Panc1 (cell line): ENCODE measurements around the gene HHAT. TPM values are rescaled to one million over a fixed set of nuclear protein-coding genes. Genes with fewer than 3 reads are reported as not detected.

ENCODE experiments used
- ATAC-seq: fragments of 200-7000 bp; cut with Tn5 transposase; 2 replicates; pipeline ENCODE4 v1.9.1; 2020; ENCODE audit warnings: mild to moderate bottlenecking, moderate library complexity
- BruUV-seq: library from RNA; stranded (reverse); fragments of 400-500 nt; replicated peaks from 2 replicates; lab custom pipeline; 2021; lab: Mats Ljungman, UMichigan
- CTCF ChIA-PET: fragments of 300-600 bp; sonication (Branson Sonifier 250); formaldehyde crosslinking; loops from one replicate; lab custom pipeline; 2022; ENCODE audit warnings: antibody characterized with exemption; lab: Charles Lee
- POLR2A ChIA-PET: fragments of 300-600 bp; sonication (Branson Sonifier 250); formaldehyde crosslinking; loops from one replicate; lab custom pipeline; 2022; ENCODE audit warnings: antibody characterized with exemption; lab: Charles Lee
- DNase-seq: peaks from one replicate; pipeline ENCODE4 v3.0.0-alpha.2; 2010; ENCODE audit warnings: low read depth, low spot score
- H3K27ac ChIP-seq: 2 replicates; pipeline ENCODE4 v1.5.1; 2011; ENCODE audit warnings: mild to moderate bottlenecking, low read length, inconsistent platforms
- H3K27me3 ChIP-seq: fragments of 200-500 bp; sonication (Bioruptor generic); 2 replicates; pipeline ENCODE4 v1.6.0; 2014; ENCODE audit warnings: low read length, inconsistent platforms; ENCODE audit not compliant: control insufficient read depth, insufficient read depth
- H3K36me3 ChIP-seq: fragments of 200-500 bp; sonication (Bioruptor generic); 2 replicates; pipeline ENCODE4 v1.5.1; 2014; ENCODE audit warnings: inconsistent platforms, mild to moderate bottlenecking, low read length, moderate library complexity; ENCODE audit not compliant: control insufficient read depth, insufficient read depth
- H3K4me1 ChIP-seq: 2 replicates; pipeline ENCODE4 v1.5.1; 2011; ENCODE audit warnings: inconsistent platforms, mild to moderate bottlenecking, low read length, moderate library complexity; ENCODE audit not compliant: control insufficient read depth, insufficient read depth
- H3K4me3 ChIP-seq, 2 experiments: 2 replicates each; pipeline ENCODE4 v1.5.1; 2011 to 2012; ENCODE audit warnings: low read depth in 2 of 2, low read length in 2 of 2, mild to moderate bottlenecking in 2 of 2, inconsistent platforms in 1 of 2, moderate library complexity in 1 of 2
- H3K9me3 ChIP-seq: fragments of 200-500 bp; sonication (Bioruptor generic); 2 replicates; pipeline ENCODE4 v1.5.1; 2014; ENCODE audit warnings: low read depth, mild to moderate bottlenecking, inconsistent platforms, low read length, moderate library complexity; ENCODE audit not compliant: control insufficient read depth, insufficient read depth
- POLR2AphosphoS5 ChIP-seq: IDR thresholded peaks from 2 replicates; pipeline ENCODE4 v1.6.1; 2012; ENCODE audit warnings: mild to moderate bottlenecking, low read depth, low read length, moderate library complexity
- SIN3A ChIP-seq: IDR thresholded peaks from 2 replicates; pipeline ENCODE4 v1.6.1; 2012; ENCODE audit warnings: low read depth, mild to moderate bottlenecking, low read length, moderate library complexity, borderline replicate concordance; ENCODE audit not compliant: insufficient read depth
- TCF7L2 ChIP-seq: IDR thresholded peaks from 2 replicates; pipeline ENCODE4 v1.6.1; 2011; ENCODE audit warnings: mild to moderate bottlenecking, low read depth, low read length, inconsistent platforms
- in situ Hi-C: cut with HindIII; loops from 2 replicates; pipeline ENCODE4 v1.10.0; 2016; ENCODE audit warnings: low sequenced_read_pairs, low pct_unique_long_range_greater_than_20kb
- intact Hi-C: fragments of 100-400 bp; cut with micrococcal nuclease; formaldehyde crosslinking; loops from one replicate; pipeline ENCODE4 v1.10.0; 2022; ENCODE audit not compliant: unreplicated experiment
- total RNA-seq: library from RNA; stranded (reverse); gene quantifications from one replicate; pipeline ENCODE4 v1.2.1, GENCODE V29; 2021; ENCODE audit not compliant: unreplicated experiment
- TF ChIP-seq, protein P1 (sequence below), 2 experiments: IDR thresholded peaks; 2 replicates each; pipeline ENCODE4 v1.6.1; 2011 to 2012; ENCODE audit warnings: low read depth in 2 of 2, control low read depth in 1 of 2, low read length in 1 of 2, mild to moderate bottlenecking in 1 of 2, moderate library complexity in 1 of 2; ENCODE audit not compliant: insufficient read depth in 1 of 2
- TF ChIP-seq, protein P2 (sequence below): fragments of 450-650 bp; IDR thresholded peaks from 2 replicates; pipeline ENCODE4 v1.5.1; 2017; ENCODE audit warnings: mild to moderate bottlenecking

Gene HHAT
- total RNA-seq, 1 experiment from 2014 or later = 2.3 TPM

DNA sequence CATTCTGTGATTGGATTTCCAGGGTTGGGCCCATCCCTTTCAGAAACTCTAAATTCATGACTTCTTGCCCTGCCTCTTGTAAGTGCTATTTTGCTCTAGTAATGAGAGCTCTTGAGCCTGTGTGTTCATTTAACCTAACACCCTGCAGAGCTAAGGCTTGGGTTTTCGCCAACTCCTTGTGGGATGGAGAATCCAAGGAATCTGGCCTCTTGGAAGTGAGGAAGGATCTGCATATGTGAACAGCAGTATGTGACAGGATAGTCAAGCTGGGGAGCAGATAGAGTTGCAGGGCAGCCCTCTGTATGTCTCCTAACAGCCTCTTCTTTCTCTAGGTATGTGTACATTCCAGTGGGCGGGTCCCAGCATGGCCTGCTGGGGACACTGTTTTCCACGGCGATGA lies 258.9 kb downstream of the HHAT start:
- no peaks in the 10 kb centered on the region for H3K4me1 ChIP-seq
- in situ Hi-C loops = no loop called here
- BruUV-seq = no TSS peak
- H3K27ac ChIP-seq = no peak overlapping the region
- POLR2A ChIA-PET = no interaction called here
- no peaks in the 10 kb centered on the region for H3K36me3 ChIP-seq
- H3K9me3 ChIP-seq = no peaks in the 10 kb centered on the region
- no peaks in the 10 kb centered on the region for H3K27me3 ChIP-seq
- H3K4me3 ChIP-seq = no peak overlapping the region
- intact Hi-C loops = no loop called here
- no peak for DNase-seq
- TF ChIP-seq TCF7L2 (no peak), SIN3A (no peak), POLR2AphosphoS5 (no peak)
- TF ChIP-seq, protein P1, sequence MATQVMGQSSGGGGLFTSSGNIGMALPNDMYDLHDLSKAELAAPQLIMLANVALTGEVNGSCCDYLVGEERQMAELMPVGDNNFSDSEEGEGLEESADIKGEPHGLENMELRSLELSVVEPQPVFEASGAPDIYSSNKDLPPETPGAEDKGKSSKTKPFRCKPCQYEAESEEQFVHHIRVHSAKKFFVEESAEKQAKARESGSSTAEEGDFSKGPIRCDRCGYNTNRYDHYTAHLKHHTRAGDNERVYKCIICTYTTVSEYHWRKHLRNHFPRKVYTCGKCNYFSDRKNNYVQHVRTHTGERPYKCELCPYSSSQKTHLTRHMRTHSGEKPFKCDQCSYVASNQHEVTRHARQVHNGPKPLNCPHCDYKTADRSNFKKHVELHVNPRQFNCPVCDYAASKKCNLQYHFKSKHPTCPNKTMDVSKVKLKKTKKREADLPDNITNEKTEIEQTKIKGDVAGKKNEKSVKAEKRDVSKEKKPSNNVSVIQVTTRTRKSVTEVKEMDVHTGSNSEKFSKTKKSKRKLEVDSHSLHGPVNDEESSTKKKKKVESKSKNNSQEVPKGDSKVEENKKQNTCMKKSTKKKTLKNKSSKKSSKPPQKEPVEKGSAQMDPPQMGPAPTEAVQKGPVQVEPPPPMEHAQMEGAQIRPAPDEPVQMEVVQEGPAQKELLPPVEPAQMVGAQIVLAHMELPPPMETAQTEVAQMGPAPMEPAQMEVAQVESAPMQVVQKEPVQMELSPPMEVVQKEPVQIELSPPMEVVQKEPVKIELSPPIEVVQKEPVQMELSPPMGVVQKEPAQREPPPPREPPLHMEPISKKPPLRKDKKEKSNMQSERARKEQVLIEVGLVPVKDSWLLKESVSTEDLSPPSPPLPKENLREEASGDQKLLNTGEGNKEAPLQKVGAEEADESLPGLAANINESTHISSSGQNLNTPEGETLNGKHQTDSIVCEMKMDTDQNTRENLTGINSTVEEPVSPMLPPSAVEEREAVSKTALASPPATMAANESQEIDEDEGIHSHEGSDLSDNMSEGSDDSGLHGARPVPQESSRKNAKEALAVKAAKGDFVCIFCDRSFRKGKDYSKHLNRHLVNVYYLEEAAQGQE (IDR thresholded peaks at IDR 0.05; ENCODE audit: insufficient read depth in 1 of 2, low read depth in 2 of 2, low read length in 1 of 2) = no peak
- TF ChIP-seq, protein P2, sequence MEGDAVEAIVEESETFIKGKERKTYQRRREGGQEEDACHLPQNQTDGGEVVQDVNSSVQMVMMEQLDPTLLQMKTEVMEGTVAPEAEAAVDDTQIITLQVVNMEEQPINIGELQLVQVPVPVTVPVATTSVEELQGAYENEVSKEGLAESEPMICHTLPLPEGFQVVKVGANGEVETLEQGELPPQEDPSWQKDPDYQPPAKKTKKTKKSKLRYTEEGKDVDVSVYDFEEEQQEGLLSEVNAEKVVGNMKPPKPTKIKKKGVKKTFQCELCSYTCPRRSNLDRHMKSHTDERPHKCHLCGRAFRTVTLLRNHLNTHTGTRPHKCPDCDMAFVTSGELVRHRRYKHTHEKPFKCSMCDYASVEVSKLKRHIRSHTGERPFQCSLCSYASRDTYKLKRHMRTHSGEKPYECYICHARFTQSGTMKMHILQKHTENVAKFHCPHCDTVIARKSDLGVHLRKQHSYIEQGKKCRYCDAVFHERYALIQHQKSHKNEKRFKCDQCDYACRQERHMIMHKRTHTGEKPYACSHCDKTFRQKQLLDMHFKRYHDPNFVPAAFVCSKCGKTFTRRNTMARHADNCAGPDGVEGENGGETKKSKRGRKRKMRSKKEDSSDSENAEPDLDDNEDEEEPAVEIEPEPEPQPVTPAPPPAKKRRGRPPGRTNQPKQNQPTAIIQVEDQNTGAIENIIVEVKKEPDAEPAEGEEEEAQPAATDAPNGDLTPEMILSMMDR = no peak
- CTCF ChIA-PET = no interaction called here
- ATAC-seq = no peak

DNA sequence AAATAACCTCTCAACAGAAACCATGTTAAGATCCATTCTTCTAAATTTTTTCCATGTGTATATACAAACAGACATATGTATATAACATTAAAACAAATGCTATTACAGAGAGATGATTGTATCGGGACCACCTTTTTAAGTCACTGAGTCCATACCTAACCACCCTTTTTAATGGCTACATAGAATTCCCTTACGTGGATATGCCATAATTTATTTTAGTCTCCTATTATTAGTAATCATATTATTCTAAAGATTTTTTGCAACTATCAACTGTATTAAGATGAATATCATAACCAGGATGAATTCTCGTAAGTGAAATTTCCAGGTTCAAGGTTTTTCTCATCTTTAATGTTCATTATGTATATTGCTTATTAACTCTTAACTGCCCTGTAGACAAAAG lies 259.7 kb downstream of the HHAT start:
- no peaks in the 10 kb centered on the region for H3K9me3 ChIP-seq
- H3K27me3 ChIP-seq = no peaks in the 10 kb centered on the region
- TF ChIP-seq, protein P2 = no peak
- TF ChIP-seq TCF7L2 = no peak
- TF ChIP-seq, protein P1 (IDR thresholded peaks at IDR 0.05; ENCODE audit: insufficient read depth in 1 of 2, low read depth in 2 of 2, low read length in 1 of 2) = no peak
- no peak for TF ChIP-seq POLR2AphosphoS5
- TF ChIP-seq SIN3A = no peak
- H3K27ac ChIP-seq = no peak overlapping the region
- DNase-seq = no peak
- H3K36me3 ChIP-seq = no peaks in the 10 kb centered on the region
- in situ Hi-C loops (no loop called here), intact Hi-C loops (no loop called here)
- H3K4me3 ChIP-seq = no peak overlapping the region
- ATAC-seq = no peak
- POLR2A ChIA-PET = no interaction called here
- CTCF ChIA-PET = no interaction called here
- H3K4me1 ChIP-seq = no peaks in the 10 kb centered on the region
- BruUV-seq = no TSS peak
